Measurements from ENCODE around the gene KCNMB1.

Gene KCNMB1

GRCh38 chr5:170372971-170373370 is 16.2 kb downstream of the KCNMB1 start:
- DNase-seq (ENCODE audit: low read depth) = no peak
- TF ChIP-seq MAX (IDR thresholded peaks at IDR 0.05; ENCODE audit: low read depth, low read length) = no peak
- no peak for TF ChIP-seq MYC (IDR thresholded peaks at IDR 0.05; ENCODE audit: low read depth, low read length)
- no peak for TF ChIP-seq POLR2A (IDR thresholded peaks at IDR 0.05; ENCODE audit: extremely low read depth, insufficient read length)
- TF ChIP-seq CTCF (IDR thresholded peaks at IDR 0.05; ENCODE audit: low read depth, low read length) = no peak
- no peak overlapping the region for H3K4me3 ChIP-seq (ENCODE audit: low read depth, low read length)

- no peak overlapping the region for H3K4me3 ChIP-seq (ENCODE audit: low read depth, low read length)
- DNase-seq (ENCODE audit: low read depth) = no peak
- TF ChIP-seq MAX (IDR thresholded peaks at IDR 0.05; ENCODE audit: low read depth, low read length) = no peak
- TF ChIP-seq POLR2A (IDR thresholded peaks at IDR 0.05; ENCODE audit: extremely low read depth, insufficient read length) = no peak
- TF ChIP-seq CTCF (IDR thresholded peaks at IDR 0.05; ENCODE audit: low read depth, low read length) = no peak
Observed at GRCh38 chr5:170368586-170368985, 20.6 kb downstream of the KCNMB1 start.

GRCh38 chr5:170366276-170366675 is 22.9 kb downstream of the KCNMB1 start:
- H3K4me3 ChIP-seq (ENCODE audit: low read depth, low read length) = no peak overlapping the region
- TF ChIP-seq POLR2A (IDR thresholded peaks at IDR 0.05; ENCODE audit: extremely low read depth, insufficient read length) (no peak), MAX (IDR thresholded peaks at IDR 0.05; ENCODE audit: low read depth, low read length) (0 out of 2 replicates have a peak, but pooled peaks have one; percentile 3)
- DNase-seq (ENCODE audit: low read depth) = peak; percentile 28

GRCh38 chr5:170365831-170366230 is 23.3 kb downstream of the KCNMB1 start:
- DNase-seq (ENCODE audit: low read depth) = no peak
- TF ChIP-seq POLR2A (IDR thresholded peaks at IDR 0.05; ENCODE audit: extremely low read depth, insufficient read length) = no peak
- no peak for TF ChIP-seq MAX (IDR thresholded peaks at IDR 0.05; ENCODE audit: low read depth, low read length)
- TF ChIP-seq MYC (IDR thresholded peaks at IDR 0.05; ENCODE audit: low read depth, low read length) = no peak
- H3K4me3 ChIP-seq (ENCODE audit: low read depth, low read length) = no peak overlapping the region

GRCh38 chr5:170365011-170365410 is 24.2 kb downstream of the KCNMB1 start:
- H3K4me3 ChIP-seq (ENCODE audit: low read depth, low read length) = no peak overlapping the region
- no peak for TF ChIP-seq MAX (IDR thresholded peaks at IDR 0.05; ENCODE audit: low read depth, low read length)
- no peak for TF ChIP-seq MYC (IDR thresholded peaks at IDR 0.05; ENCODE audit: low read depth, low read length)
- TF ChIP-seq CTCF (IDR thresholded peaks at IDR 0.05; ENCODE audit: low read depth, low read length) = no peak
- TF ChIP-seq POLR2A (IDR thresholded peaks at IDR 0.05; ENCODE audit: extremely low read depth, insufficient read length) = no peak
- DNase-seq (ENCODE audit: low read depth) = peak; percentile 28

GRCh38 chr5:170363671-170364070 is 25.5 kb downstream of the KCNMB1 start:
- no peak overlapping the region for H3K4me3 ChIP-seq (ENCODE audit: low read depth, low read length)
- TF ChIP-seq CTCF (IDR thresholded peaks at IDR 0.05; ENCODE audit: low read depth, low read length) (no peak), MYC (IDR thresholded peaks at IDR 0.05; ENCODE audit: low read depth, low read length) (no peak), MAX (IDR thresholded peaks at IDR 0.05; ENCODE audit: low read depth, low read length) (no peak), POLR2A (IDR thresholded peaks at IDR 0.05; ENCODE audit: extremely low read depth, insufficient read length) (no peak)
- DNase-seq (ENCODE audit: low read depth) = peak; percentile 92

GRCh38 chr5:170362656-170363055 is 26.5 kb downstream of the KCNMB1 start:
- H3K4me3 ChIP-seq (ENCODE audit: low read depth, low read length) = no peak overlapping the region
- DNase-seq (ENCODE audit: low read depth) = no peak
- no peak for TF ChIP-seq CTCF (IDR thresholded peaks at IDR 0.05; ENCODE audit: low read depth, low read length)
- TF ChIP-seq POLR2A (IDR thresholded peaks at IDR 0.05; ENCODE audit: extremely low read depth, insufficient read length) = no peak
- TF ChIP-seq MYC (IDR thresholded peaks at IDR 0.05; ENCODE audit: low read depth, low read length) = no peak
- TF ChIP-seq MAX (IDR thresholded peaks at IDR 0.05; ENCODE audit: low read depth, low read length) = no peak

Measured in NB4 (cell line).